Measurements from ENCODE around the gene ADAM12.
A peak's percentile ranks its signal among the peaks of the same experiment; 100 is the strongest.
"Not testable (repeated sequence)": the region's sequence is repeated elsewhere in the genome, so short reads cannot be mapped to it uniquely, and the experiment has no call there.

Gene ADAM12

GRCh38 chr10:126405239-126405775 lies 17.0 kb upstream of the ADAM12 start:
- DNase-seq (ENCODE audit: low spot score) = no peak

DNA sequence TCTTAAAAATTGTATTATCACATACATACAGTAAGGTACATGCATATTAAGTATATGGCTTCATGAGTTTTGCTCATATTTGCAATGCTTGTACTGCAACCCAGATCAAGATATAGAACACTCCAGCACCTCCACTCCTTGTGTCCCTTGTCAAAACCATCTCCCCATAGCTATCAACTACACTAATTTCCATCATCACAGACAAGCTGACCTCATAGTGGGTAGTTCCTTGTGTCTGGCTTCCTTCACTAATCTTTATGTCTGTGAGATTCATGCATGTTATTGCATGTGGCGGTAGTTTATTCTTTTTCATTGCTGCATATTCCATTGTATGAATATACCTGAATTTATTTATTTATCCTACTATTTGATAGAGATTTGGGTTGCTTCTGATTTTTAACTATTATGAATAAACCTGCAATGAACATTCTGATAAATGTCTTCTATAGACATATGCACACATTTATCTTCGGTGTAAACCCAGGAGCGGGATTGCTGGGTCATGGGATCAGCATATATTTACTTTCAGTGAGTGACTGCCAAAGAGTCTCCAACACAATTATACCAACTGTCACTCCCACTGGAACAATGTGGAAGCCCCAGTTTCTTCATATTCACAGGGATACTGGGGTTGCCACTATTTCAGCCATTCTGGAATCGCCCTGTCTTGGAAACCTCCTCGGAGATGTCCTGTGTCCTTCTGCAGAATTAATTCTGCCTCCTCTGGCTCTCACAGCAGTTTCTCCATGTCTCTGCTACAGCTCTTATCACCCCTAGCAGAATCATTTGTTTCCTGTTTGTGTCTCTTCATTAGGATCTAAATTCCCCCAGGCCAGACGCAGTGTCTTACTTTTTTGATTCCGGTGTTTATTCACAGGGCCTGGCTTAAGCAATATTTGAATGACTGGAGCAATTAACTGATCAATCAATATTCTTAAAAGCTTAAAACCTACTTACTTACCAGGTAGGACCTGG lies 14.7 kb upstream of the ADAM12 start:
- no peak for DNase-seq (ENCODE audit: low spot score)

- no peak for DNase-seq (ENCODE audit: low spot score)
These were observed 12.4 kb upstream of the ADAM12 start for GRCh38 chr10:126400641-126401040.

DNA sequence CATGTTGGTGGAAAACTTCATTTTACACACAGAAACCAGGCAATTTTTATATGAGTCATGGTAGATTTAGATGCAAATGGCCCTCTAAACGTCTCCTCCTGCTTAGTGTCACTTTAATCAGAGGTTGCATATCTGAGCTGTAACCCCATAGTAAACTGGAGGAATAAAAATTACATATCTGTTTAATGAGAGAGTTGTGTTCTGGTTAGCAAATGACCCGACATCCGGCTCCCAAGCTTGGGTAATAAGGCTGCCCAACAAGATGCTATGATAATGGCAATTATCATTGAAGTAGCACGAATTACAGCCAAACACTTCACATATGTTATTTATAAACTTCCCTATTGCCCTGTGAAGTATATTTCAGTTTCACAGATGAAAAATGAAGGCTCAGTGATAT lies 10.6 kb upstream of the ADAM12 start:
- DNase-seq (ENCODE audit: low spot score) = no peak

- no peak for DNase-seq (ENCODE audit: low spot score)
These were observed 10.1 kb upstream of the ADAM12 start for GRCh38 chr10:126398383-126398743.

- no peak for DNase-seq (ENCODE audit: low spot score)
These were observed 9.5 kb upstream of the ADAM12 start for GRCh38 chr10:126397640-126398382.

GRCh38 chr10:126397156-126397555 lies 8.9 kb upstream of the ADAM12 start:
- DNase-seq (ENCODE audit: low spot score) = no peak

DNA sequence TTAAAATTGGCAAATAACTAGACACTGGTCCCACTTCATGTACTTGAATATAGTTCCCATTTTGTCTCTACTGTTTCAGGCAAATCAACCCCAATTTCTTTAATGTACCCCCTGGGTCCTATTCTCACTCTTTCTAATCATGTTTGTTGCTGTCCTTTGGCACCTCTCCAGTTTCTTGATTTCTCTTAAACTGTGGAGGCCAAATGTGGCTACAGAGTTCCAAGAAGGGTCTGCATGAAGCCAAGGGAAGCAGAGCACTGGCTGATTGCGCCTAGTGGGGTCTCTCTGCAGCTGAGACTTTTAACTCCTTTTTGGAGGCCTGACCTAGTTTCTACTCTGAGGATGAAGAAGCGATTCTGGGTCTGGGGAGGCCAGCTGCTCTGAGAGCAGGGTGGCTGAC lies 6.7 kb upstream of the ADAM12 start:
- DNase-seq (ENCODE audit: low spot score) = no peak

- DNase-seq (ENCODE audit: low spot score) = no peak
These were observed 4.8 kb upstream of the ADAM12 start for GRCh38 chr10:126393076-126393475.

DNA sequence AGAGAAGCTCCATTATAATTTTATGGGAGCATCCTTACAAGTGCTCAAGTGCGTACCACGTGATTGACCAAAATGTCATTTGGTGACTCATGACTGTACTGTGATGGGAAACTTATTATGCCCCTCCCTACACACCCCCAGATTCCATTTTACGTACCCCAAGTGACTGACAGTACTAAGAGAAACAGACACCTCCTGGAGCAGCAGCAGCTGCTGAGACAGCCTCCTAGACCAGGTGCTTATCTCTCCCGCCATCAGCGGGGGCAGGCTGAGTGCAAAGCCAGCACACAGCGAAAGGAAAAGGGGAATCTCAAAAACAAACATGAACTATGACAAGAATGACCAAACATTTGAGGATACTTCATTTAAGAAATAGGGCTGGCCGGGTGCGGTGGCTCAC lies 4.2 kb upstream of the ADAM12 start:
- DNase-seq (ENCODE audit: low spot score) = no peak

GRCh38 chr10:126392068-126392467 lies 3.8 kb upstream of the ADAM12 start:
- DNase-seq (ENCODE audit: low spot score) = no peak

DNA sequence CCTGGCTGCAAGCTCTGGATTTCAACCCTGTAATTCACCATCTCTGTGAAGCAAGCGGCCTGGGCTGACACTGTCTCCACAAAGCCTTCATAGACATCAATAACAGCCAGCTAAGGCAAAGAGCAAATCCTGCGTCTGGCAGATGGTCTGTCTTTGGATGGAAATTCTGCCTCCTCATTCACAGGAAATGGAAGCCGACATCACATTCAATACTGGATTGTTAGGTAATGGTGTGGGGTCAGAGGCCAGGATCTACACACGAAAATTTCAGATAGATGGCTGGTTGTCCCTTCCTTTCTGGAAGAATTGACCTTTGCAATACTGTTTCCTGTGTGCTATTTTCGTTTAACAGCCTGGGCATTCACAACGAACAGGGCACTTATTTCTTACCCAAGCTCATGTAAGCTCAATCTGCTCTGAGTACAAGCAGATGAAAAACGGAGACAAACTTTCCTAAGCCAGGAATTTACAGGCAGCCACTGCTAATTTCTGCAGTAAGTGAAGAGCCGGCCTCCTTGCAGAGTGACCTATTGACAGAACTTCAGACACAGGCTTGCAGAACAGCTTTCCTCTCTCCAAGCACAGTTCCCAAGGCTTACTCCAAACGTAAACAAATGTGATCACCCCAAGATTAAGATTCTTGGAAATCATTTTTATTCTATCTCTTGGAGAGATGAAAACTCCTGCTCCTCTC lies 3.1 kb upstream of the ADAM12 start:
- DNase-seq (ENCODE audit: low spot score) = peak; percentile 64

- no peak for DNase-seq (ENCODE audit: low spot score)
These were observed 2.0 kb upstream of the ADAM12 start for GRCh38 chr10:126390324-126390723.

DNA sequence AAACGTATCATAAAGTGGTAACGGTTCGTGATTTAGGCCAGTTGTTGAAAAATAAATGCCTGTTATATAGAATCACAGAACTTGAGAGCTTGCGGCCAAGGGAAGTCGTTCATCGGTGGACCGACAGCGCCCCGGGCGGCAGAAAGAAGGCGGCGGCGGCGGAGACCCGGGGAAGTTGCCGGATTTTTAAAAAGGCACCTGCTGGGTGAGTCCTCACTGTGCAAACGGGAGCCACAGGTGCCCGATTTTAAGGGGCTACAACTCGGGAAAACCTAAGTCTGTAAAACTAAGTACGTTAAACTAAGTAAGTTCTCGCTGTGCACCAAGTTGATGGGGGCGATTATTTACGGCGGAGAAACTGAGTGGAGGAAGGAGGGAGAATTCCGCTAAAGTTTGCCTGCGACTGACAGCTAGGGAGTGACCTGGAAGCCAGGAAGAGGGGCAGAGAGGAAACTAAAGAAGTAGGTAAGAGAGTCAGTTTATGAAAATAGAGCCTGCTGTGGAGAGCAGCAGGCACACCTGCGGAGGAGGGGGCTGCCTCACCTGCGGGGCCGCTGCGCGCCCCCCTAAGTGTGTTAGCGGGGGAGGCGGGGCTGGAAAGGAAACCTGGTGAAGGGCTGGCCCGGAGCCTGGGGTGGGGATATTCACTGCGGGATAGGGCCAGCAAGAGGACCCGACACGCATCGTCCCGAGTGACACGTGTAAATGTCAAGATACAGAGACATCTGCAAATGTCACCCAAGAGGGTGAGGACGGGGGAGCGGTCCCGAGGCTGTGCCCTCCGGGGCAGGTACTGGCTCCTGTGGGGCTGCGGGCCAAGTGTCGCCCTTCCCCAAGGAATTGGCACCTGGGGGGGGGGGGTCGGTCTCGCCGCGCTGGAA lies 996 bp downstream of the ADAM12 start:
- DNase-seq (ENCODE audit: low spot score) = peak; percentile 40

DNA sequence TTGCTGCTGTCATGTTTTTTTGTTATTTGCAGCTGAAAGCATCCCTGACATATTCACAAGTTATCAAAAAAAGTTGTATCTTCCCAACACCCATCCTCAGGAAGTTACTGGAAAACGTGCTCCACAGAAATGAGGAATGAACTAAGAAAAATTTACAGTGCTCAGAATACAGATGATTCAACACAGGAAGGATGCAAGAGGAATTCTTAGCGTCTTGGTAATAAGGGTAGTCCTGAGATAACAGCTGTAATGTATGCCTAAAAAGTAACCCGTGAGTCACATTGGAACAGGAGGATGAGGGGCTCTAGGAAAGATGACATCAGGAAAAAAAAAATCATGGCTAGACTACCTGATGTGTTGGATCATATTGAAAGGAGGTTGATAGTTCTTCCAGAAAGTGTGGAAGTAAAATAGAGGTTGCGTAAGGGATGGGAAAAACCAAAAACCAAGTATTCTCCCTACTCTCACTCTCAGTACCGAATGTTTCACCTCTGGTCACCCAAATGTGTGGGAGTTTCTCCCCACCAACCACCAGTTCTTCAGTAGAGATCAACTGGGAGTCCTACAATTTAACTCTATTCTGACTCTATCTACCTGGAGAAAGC lies 3.9 kb downstream of the ADAM12 start:
- no peak for DNase-seq (ENCODE audit: low spot score)

GRCh38 chr10:126380352-126381076 lies 7.8 kb downstream of the ADAM12 start:
- DNase-seq (ENCODE audit: low spot score) = no peak

DNA sequence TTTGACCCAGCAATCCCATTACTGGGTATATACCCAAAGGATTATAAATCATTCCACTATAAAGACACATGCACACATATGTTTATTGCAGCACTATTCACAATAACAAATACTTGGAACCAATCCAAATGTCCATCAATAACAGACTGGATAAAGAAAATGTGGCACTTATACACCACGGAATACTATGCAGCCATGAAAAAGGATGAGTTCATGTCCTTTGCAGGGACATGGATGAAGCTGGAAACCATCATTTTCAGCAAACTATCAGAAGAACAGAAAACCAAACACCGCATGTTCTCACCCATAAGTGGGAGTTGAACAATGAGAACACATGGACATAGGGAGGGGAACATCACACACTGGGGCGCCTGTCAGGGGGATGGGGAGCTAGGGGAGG lies 9.1 kb downstream of the ADAM12 start:
- not testable (repeated sequence) for DNase-seq (ENCODE audit: low spot score)

- no peak for DNase-seq (ENCODE audit: low spot score)
These were observed 11.3 kb downstream of the ADAM12 start for GRCh38 chr10:126376956-126377355.

DNA sequence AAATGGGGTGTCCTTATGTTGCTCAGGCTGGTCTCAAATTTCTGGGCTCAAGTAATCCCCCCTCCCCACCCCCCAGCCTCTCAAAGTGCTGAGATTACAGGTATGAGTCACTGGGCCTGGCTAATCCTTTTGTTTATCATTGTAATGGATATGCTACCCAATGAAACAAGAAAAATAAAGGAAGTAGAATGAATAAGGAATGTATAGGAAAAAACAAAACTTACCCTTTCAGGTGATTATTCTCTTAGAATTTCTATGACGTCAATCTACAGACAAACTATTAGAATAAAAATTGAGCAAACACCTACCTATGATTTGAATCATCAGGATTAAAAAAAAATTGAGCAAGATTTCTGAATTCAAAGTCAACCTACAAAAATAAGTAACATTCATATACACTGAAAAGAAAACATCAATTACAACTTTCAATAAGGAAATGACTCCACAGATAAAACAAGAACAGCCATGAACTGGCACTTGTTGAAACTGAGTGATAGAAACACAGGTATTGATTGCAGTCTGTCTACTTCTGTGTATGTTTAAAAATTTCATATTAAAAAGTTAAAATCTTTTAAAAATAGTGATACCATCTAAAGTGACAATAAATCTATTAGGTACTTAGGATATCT lies 12.2 kb downstream of the ADAM12 start:
- DNase-seq (ENCODE audit: low spot score) = no peak

DNA sequence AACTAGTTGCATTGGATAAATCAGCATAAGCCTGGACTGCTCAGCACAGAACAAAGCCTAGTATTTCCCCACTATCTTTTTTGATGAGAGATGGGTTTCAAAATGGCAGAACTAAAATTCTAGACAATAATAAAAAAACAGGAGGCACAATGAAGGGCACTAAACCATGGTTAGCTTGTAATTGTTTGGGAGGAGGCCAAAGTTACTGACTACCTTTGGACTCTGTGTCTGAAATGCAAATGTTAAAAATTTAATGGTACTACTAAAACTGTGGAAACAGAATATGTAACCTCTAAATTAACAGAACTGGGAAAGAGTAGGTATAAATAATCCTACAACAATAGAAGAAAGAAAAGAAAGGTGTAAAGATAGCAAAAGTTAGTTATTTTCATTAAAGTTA lies 13.0 kb downstream of the ADAM12 start:
- no peak for DNase-seq (ENCODE audit: low spot score)
